ENCODE data around the gene TMCO6. TPM values are rescaled to one million over a fixed set of nuclear protein-coding genes. Genes with fewer than 3 reads are reported as not detected.

The TMCO6 gene
- total and polyA plus RNA-seq, 9 of the 15 experiments (the other 6 are each of a cell fraction or from before 2014, with no cell fraction given), result 3.4 to 46.4 (median 16.7) TPM

DNA sequence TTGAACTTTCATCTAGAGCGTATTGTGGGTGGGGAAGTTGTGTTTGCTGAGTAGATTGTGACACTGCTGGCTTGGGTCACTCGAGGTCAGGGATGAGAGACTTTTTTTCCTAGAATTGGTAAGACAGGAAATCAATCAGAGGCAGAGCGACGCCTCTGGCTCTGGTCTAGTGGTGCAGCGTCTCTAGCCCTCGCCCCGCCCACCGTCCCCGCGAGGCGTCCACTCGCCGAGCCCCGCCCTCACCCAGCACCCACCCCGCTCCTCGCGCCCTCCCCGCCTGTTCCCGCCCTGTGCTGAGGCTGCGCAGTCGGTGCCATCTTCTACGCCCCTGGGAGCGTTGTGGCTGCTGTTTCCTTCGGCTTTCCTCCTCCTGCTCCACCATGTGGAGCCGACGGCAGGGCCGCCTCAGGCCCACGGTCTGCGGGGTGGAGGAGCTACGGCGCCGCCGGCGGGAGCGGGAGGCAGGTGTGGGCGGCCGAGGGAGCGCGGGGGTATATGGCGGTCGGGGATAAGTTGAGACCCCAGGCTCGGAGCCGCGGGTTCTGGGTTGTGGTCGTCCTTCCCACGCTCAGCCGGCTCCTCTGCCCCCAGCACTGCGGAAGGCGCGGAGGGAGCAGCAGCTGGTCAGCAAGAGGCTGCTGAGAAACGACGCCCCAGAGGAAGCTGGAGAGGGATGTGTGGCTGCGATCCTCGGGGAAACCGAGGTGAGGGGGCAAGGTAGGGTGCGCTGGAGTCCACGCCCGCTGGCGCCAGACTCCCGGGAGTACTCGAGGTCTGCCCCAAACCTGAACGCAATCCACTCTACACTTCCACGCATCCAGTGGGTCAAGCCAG is at the start of gene TMCO6 (continued):
- TF ChIP-seq, protein P1, sequence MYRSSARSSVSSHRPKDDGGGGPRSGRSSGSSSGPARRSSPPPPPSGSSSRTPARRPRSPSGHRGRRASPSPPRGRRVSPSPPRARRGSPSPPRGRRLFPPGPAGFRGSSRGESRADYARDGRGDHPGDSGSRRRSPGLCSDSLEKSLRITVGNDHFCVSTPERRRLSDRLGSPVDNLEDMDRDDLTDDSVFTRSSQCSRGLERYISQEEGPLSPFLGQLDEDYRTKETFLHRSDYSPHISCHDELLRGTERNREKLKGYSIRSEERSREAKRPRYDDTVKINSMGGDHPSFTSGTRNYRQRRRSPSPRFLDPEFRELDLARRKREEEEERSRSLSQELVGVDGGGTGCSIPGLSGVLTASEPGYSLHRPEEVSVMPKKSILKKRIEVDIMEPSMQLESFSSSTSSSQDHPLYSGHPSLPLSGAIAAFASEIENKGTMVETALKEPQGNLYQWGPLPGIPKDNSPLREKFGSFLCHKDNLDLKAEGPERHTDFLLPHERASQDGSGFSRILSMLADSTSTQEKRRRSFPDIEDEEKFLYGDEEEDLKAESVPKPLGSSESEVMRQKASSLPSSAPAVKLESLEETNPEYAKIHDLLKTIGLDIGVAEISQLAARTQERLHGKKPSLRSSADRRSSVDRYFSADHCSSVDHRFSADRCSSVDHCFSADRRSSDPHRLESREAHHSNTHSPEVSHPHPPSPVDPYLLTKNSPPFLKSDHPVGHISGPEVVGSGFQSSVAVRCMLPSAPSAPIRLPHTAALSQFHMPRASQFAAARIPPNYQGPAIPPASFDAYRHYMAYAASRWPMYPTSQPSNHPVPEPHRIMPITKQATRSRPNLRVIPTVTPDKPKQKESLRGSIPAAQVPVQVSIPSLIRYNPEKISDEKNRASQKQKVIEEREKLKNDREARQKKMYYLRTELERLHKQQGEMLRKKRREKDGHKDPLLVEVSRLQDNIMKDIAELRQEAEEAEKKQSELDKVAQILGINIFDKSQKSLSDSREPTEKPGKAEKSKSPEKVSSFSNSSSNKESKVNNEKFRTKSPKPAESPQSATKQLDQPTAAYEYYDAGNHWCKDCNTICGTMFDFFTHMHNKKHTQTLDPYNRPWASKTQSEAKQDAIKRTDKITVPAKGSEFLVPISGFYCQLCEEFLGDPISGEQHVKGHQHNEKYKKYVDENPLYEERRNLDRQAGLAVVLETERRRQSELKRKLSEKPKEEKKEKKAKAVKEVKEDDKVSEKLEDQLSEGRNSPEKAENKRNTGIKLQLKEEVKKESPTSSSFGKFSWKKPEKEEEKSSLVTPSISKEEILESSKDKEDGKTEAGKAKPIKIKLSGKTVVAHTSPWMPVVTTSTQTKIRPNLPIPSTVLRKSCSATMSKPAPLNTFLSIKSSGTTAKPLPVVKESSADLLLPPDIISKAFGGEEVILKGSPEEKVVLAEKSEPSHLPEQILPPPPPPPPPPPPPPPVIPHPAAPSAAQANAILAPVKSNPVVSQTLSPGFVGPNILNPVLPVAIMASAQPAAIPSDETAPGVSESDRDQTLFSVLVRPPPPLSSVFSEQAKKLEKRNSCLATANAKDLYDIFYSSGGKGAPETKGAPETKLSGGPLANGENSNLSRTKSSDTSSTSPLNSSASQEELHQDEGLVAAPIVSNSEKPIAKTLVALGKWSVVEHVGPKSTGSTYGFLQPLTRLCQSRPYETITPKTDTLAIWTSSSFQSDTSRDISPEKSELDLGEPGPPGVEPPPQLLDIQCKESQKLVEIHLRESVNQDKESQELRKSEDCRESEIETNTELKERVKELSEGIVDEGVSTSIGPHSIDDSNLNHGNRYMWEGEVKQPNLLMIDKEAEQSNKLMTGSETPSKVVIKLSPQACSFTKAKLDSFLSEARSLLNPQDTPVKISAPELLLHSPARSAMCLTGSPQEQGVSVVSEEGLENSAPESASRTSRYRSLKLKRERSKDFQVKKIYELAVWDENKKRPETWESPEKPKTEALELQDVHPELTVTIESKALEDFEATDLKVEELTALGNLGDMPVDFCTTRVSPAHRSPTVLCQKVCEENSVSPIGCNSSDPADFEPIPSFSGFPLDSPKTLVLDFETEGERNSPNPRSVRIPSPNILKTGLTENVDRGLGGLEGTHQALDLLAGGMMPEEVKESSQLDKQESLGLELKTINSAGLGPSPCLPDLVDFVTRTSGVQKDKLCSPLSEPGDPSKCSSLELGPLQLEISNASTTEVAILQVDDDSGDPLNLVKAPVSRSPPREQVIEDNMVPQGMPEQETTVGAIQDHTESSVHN (IDR thresholded peaks at IDR 0.05; ENCODE audit: borderline replicate concordance in 1 of 2, low read depth in 1 of 2), result no peak
- TF ChIP-seq MAZ (CRISPR knock-in tag; conservative IDR thresholded peaks at IDR 0.05 in 1 of 2, IDR thresholded peaks at IDR 0.05 in 1 of 2) (peak; percentile 94 to 95), RBBP5 (IDR thresholded peaks at IDR 0.05; ENCODE audit: borderline replicate concordance, insufficient read depth, low read length, poor library complexity, severe bottlenecking) (peak; percentile 61), JUNB (CRISPR knock-in tag; conservative IDR thresholded peaks at IDR 0.05) (no peak), NUFIP1 (IDR thresholded peaks at IDR 0.05; ENCODE audit: partially characterized antibody) (peak; percentile 7), HCFC1 (IDR thresholded peaks at IDR 0.05; ENCODE audit: low read depth, low read length) (0 out of 2 replicates have a peak, but pooled peaks have one; percentile 7), ZNF384 (IDR thresholded peaks at IDR 0.05; ENCODE audit: low read depth, low read length) (peak; percentile 96), PHF20 (IDR thresholded peaks at IDR 0.05; ENCODE audit: partially characterized antibody) (peak; percentile 41), ZNF324 (CRISPR knock-in tag; IDR thresholded peaks at IDR 0.05) (no peak)
- TF ChIP-seq, protein P2, sequence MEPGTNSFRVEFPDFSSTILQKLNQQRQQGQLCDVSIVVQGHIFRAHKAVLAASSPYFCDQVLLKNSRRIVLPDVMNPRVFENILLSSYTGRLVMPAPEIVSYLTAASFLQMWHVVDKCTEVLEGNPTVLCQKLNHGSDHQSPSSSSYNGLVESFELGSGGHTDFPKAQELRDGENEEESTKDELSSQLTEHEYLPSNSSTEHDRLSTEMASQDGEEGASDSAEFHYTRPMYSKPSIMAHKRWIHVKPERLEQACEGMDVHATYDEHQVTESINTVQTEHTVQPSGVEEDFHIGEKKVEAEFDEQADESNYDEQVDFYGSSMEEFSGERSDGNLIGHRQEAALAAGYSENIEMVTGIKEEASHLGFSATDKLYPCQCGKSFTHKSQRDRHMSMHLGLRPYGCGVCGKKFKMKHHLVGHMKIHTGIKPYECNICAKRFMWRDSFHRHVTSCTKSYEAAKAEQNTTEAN (CRISPR knock-in tag; IDR thresholded peaks at IDR 0.05), result no peak
- TF ChIP-seq, protein P3, sequence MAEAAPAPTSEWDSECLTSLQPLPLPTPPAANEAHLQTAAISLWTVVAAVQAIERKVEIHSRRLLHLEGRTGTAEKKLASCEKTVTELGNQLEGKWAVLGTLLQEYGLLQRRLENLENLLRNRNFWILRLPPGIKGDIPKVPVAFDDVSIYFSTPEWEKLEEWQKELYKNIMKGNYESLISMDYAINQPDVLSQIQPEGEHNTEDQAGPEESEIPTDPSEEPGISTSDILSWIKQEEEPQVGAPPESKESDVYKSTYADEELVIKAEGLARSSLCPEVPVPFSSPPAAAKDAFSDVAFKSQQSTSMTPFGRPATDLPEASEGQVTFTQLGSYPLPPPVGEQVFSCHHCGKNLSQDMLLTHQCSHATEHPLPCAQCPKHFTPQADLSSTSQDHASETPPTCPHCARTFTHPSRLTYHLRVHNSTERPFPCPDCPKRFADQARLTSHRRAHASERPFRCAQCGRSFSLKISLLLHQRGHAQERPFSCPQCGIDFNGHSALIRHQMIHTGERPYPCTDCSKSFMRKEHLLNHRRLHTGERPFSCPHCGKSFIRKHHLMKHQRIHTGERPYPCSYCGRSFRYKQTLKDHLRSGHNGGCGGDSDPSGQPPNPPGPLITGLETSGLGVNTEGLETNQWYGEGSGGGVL (CRISPR knock-in tag; IDR thresholded peaks at IDR 0.05), result no peak
- TF ChIP-seq, protein P4, sequence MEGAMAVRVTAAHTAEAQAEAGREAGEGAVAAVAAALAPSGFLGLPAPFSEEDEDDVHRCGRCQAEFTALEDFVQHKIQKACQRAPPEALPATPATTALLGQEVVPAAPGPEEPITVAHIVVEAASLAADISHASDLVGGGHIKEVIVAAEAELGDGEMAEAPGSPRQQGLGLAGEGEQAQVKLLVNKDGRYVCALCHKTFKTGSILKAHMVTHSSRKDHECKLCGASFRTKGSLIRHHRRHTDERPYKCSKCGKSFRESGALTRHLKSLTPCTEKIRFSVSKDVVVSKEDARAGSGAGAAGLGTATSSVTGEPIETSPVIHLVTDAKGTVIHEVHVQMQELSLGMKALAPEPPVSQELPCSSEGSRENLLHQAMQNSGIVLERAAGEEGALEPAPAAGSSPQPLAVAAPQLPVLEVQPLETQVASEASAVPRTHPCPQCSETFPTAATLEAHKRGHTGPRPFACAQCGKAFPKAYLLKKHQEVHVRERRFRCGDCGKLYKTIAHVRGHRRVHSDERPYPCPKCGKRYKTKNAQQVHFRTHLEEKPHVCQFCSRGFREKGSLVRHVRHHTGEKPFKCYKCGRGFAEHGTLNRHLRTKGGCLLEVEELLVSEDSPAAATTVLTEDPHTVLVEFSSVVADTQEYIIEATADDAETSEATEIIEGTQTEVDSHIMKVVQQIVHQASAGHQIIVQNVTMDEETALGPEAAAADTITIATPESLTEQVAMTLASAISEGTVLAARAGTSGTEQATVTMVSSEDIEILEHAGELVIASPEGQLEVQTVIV (CRISPR knock-in tag; IDR thresholded peaks at IDR 0.05; ENCODE audit: borderline replicate concordance), result no peak

All from K562 (cell line).